IMR-90 (cell line): Measurements from ENCODE around the gene RAB5B. TPM values are rescaled to one million over a fixed set of nuclear protein-coding genes. Genes with fewer than 3 reads are reported as not detected.
A peak's percentile ranks its signal among the peaks of the same experiment; 100 is the strongest.

ENCODE experiments used
- ATAC-seq: fragments of 200-7000 bp; cut with Tn5 transposase; 2 replicates; pipeline ENCODE4 v1.9.1; 2020; ENCODE audit warnings: low read depth, mild to moderate bottlenecking, moderate library complexity
- BruUV-seq: library from RNA; stranded (reverse); fragments of 400-500 nt; replicated peaks from 2 replicates; lab custom pipeline; 2021; lab: Mats Ljungman, UMichigan
- CTCF ChIA-PET: fragments of 300-600 bp; formaldehyde crosslinking; extraction: SDS; loops from one replicate; lab custom pipeline; 2021; ENCODE audit warnings: antibody characterized with exemption; lab: Yijun Ruan, JAX
- POLR2A ChIA-PET: fragments of 300-600 bp; sonication (Branson Sonifier 250); formaldehyde crosslinking; loops from one replicate; lab custom pipeline; 2022; ENCODE audit warnings: antibody characterized with exemption; ENCODE audit not compliant: unreplicated experiment; lab: Charles Lee
- DNase-seq: peaks from one replicate; pipeline ENCODE4 v3.0.0; 2013
- H2AFZ ChIP-seq: replicated peaks from 2 replicates; pipeline ENCODE3; 2013; ENCODE audit warnings: low read length, mild to moderate bottlenecking; ENCODE audit not compliant: poor library complexity
- H2AK5ac ChIP-seq: 2 replicates; pipeline ENCODE4 v1.6.1; 2013; ENCODE audit warnings: low read depth, low read length, inconsistent platforms
- H2AK9ac ChIP-seq: replicated peaks from 2 replicates; pipeline ENCODE3; 2013; ENCODE audit warnings: mild to moderate bottlenecking, low read depth, low read length, moderate library complexity; ENCODE audit not compliant: poor library complexity
- H2BK120ac ChIP-seq: 2 replicates; pipeline ENCODE4 v1.6.1; 2013; ENCODE audit warnings: low read depth, low read length, inconsistent platforms
- H2BK15ac ChIP-seq: 3 replicates; pipeline ENCODE4 v1.6.1; 2013; ENCODE audit warnings: low read depth, low read length, inconsistent platforms
- H2BK20ac ChIP-seq: 2 replicates; pipeline ENCODE4 v1.6.1; 2013; ENCODE audit warnings: low read depth, mild to moderate bottlenecking, inconsistent platforms, low read length, moderate library complexity
- H2BK5ac ChIP-seq: 2 replicates; pipeline ENCODE4 v1.6.1; 2013; ENCODE audit warnings: mild to moderate bottlenecking, low read depth, low read length, inconsistent platforms; ENCODE audit not compliant: poor library complexity, severe bottlenecking
- H3K14ac ChIP-seq: replicated peaks from 2 replicates; pipeline ENCODE4 v1.6.1; 2013; ENCODE audit warnings: low read depth, low read length, inconsistent platforms
- H3K18ac ChIP-seq: 2 replicates; pipeline ENCODE4 v1.6.1; 2013; ENCODE audit warnings: low read depth, low read length, control low read depth
- H3K23ac ChIP-seq: 2 replicates; pipeline ENCODE4 v1.6.1; 2013; ENCODE audit warnings: low read depth, low read length, inconsistent platforms
- H3K27ac ChIP-seq: 2 replicates; pipeline ENCODE4 v1.5.1; 2013; ENCODE audit warnings: mild to moderate bottlenecking, control low read depth, low read length; ENCODE audit not compliant: insufficient read depth
- H3K27me3 ChIP-seq: 2 replicates; pipeline ENCODE4 v1.6.1; 2013; ENCODE audit warnings: low read length; ENCODE audit not compliant: control insufficient read depth, insufficient read depth
- H3K36me3 ChIP-seq: 2 replicates; pipeline ENCODE4 v1.6.1; 2013; ENCODE audit warnings: low read length, mixed read lengths; ENCODE audit not compliant: control insufficient read depth, insufficient read depth
- H3K4ac ChIP-seq: 2 replicates; pipeline ENCODE4 v1.6.1; 2013; ENCODE audit warnings: low read depth, low read length, inconsistent platforms
- H3K4me1 ChIP-seq: 2 replicates; pipeline ENCODE4 v1.6.1; 2013; ENCODE audit warnings: low read length, mixed read lengths; ENCODE audit not compliant: control insufficient read depth, insufficient read depth
- H3K4me2 ChIP-seq: 2 replicates; pipeline ENCODE4 v1.6.1; 2013; ENCODE audit warnings: low read depth, mild to moderate bottlenecking, control low read depth, low read length, moderate library complexity
- H3K4me3 ChIP-seq: 2 replicates; pipeline ENCODE4 v1.5.1; 2013; ENCODE audit warnings: low read depth, mild to moderate bottlenecking, control low read depth, low read length, moderate library complexity; ENCODE audit not compliant: insufficient read depth
- H3K56ac ChIP-seq: 2 replicates; pipeline ENCODE4 v1.6.1; 2013; ENCODE audit warnings: low read length, inconsistent platforms; ENCODE audit not compliant: insufficient read depth; ENCODE audit errors: extremely low read depth
- H3K79me1 ChIP-seq, 2 experiments: 2 replicates each; pipeline ENCODE4 v1.6.1; 2013; ENCODE audit warnings: low read length in 2 of 2, inconsistent platforms in 1 of 2, low read depth in 1 of 2
- H3K9ac ChIP-seq: 2 replicates; pipeline ENCODE4 v1.6.1; 2013; ENCODE audit warnings: low read depth, low read length, control low read depth
- H3K9me1 ChIP-seq: 2 replicates; pipeline ENCODE4 v1.6.1; 2013; ENCODE audit warnings: low read length, inconsistent platforms; ENCODE audit not compliant: insufficient read depth
- H3K9me3 ChIP-seq: 2 replicates; pipeline ENCODE4 v1.6.1; 2013; ENCODE audit warnings: low read length; ENCODE audit not compliant: control insufficient read depth, insufficient read depth
- H4K20me1 ChIP-seq: 2 replicates; pipeline ENCODE4 v1.6.1; 2013; ENCODE audit warnings: low read length, inconsistent platforms; ENCODE audit not compliant: insufficient read depth
- H4K5ac ChIP-seq: 2 replicates; pipeline ENCODE4 v1.6.1; 2013; ENCODE audit warnings: mild to moderate bottlenecking, low read depth, low read length, control low read depth
- H4K8ac ChIP-seq, 2 experiments: 2 replicates each; pipeline ENCODE4 v1.6.1; 2013; ENCODE audit warnings: low read depth in 2 of 2, low read length in 2 of 2, control low read depth in 1 of 2, inconsistent platforms in 1 of 2
- H4K91ac ChIP-seq: 2 replicates; pipeline ENCODE4 v1.6.1; 2013; ENCODE audit warnings: low read depth, low read length, inconsistent platforms; ENCODE audit not compliant: insufficient read depth
- BHLHE40 ChIP-seq: fragments of 150-350 bp; IDR thresholded peaks from 2 replicates; pipeline ENCODE4 v1.6.1; 2016; ENCODE audit warnings: mild to moderate bottlenecking, low read depth, low read length
- CEBPB ChIP-seq: IDR thresholded peaks from 2 replicates; pipeline ENCODE4 v1.6.1; 2012; ENCODE audit warnings: low read depth, low read length, improper control_type of control experiment
- CHD1 ChIP-seq: IDR thresholded peaks from 2 replicates; pipeline ENCODE4 v1.6.1; 2012; ENCODE audit warnings: low read depth, low read length, improper control_type of control experiment
- CTCF ChIP-seq: conservative IDR thresholded peaks from 2 replicates; pipeline ENCODE4 v1.5.1; 2012; ENCODE audit warnings: mild to moderate bottlenecking, low read depth, low read length, improper control_type of control experiment
- ELK1 ChIP-seq: fragments of 150-350 bp; IDR thresholded peaks from 2 replicates; pipeline ENCODE4 v1.6.1; 2016; ENCODE audit warnings: low read depth, mild to moderate bottlenecking, low read length, moderate library complexity, borderline replicate concordance
- FOS ChIP-seq: fragments of 150-350 bp; IDR thresholded peaks from 2 replicates; pipeline ENCODE4 v1.6.1; 2016; ENCODE audit warnings: low read depth, low read length
- MAFK ChIP-seq: IDR thresholded peaks from 2 replicates; pipeline ENCODE4 v1.6.1; 2012; ENCODE audit warnings: low read depth, low read length, improper control_type of control experiment
- MAZ ChIP-seq: IDR thresholded peaks from 2 replicates; pipeline ENCODE4 v1.6.1; 2012; ENCODE audit warnings: low read depth, mild to moderate bottlenecking, low read length, improper control_type of control experiment, moderate library complexity, borderline replicate concordance
- NFE2L2 ChIP-seq: fragments of 150-350 bp; IDR thresholded peaks from 2 replicates; pipeline ENCODE4 v1.6.1; 2016; ENCODE audit warnings: low read depth, mild to moderate bottlenecking, low read length
- POLR2A ChIP-seq: IDR thresholded peaks from 2 replicates; pipeline ENCODE4 v1.6.1; 2012; ENCODE audit warnings: mild to moderate bottlenecking, low read depth, low read length
- RAD21 ChIP-seq: IDR thresholded peaks from 2 replicates; pipeline ENCODE4 v1.6.1; 2012; ENCODE audit warnings: low read length, improper control_type of control experiment
- RCOR1 ChIP-seq: IDR thresholded peaks from 2 replicates; pipeline ENCODE4 v1.6.1; 2012; ENCODE audit warnings: mild to moderate bottlenecking, low read length, improper control_type of control experiment; ENCODE audit not compliant: insufficient replicate concordance
- RFX5 ChIP-seq: IDR thresholded peaks from 2 replicates; pipeline ENCODE4 v1.8.0; 2012; ENCODE audit warnings: low read depth, mild to moderate bottlenecking, low read length, moderate library complexity
- SMC3 ChIP-seq: fragments of 150-350 bp; IDR thresholded peaks from 2 replicates; pipeline ENCODE4 v1.6.1; 2016; ENCODE audit warnings: low read depth, mild to moderate bottlenecking, antibody characterized with exemption, low read length, moderate library complexity
- WGBS, 2 experiments: methylation state at CpG; one replicate each; pipeline versions ENCODE4 v1.1.5 to v1.1.7; 2013; ENCODE audit warnings: missing lambda C conversion rate in 2 of 2; ENCODE audit not compliant: insufficient read length in 1 of 2; ENCODE audit errors: extremely low coverage in 2 of 2; 5-methylcytosine and 5-hydroxymethylcytosine counted together
- dilution Hi-C: fragments of 300-500 bp; cut with HindIII; formaldehyde crosslinking; loops from one replicate; pipeline ENCODE4 v1.14.3; 2018; ENCODE audit warnings: low sequenced_read_pairs; ENCODE audit not compliant: unreplicated experiment
- in situ Hi-C: fragments of 300-500 bp; cut with MboI; formaldehyde crosslinking; loops from 3 replicates; pipeline ENCODE4 v1.14.3; 2019; ENCODE audit warnings: low sequenced_read_pairs, inconsistent platforms, mixed read lengths
- intact Hi-C: fragments of 100-400 bp; cut with micrococcal nuclease; formaldehyde crosslinking; loops from 2 replicates; pipeline ENCODE4 v1.10.0; 2022
- polyA plus RNA-seq, 3 experiments: library from polyadenylated mRNA; depleted of rRNA; stranded (reverse); fragments of >200 nt; gene quantifications; 2 replicates each; pipeline ENCODE4 v1.2.3, GENCODE V29; 2012; ENCODE audit warnings: low replicate concordance in 1 of 3
- total RNA-seq: library from RNA; depleted of rRNA; stranded (reverse); fragments of >200 nt; gene quantifications from 2 replicates; pipeline ENCODE4 v1.2.3, GENCODE V29; 2012

Gene RAB5B
- total and polyA plus RNA-seq, 2 of the 4 experiments (the other 2 are of a cell fraction): 56.5 to 99.2 TPM

GRCh38 chr12:55933169-55933798 lies 40.6 kb upstream of the RAB5B start:
- Histone ChIP-seq H3K9me1 (peaks cover 16% of the 10 kb centered on the region), H3K56ac (peak overlapping the region; percentile 22; the same call in 1 of the 2 replicates), H3K4me2 (peak overlapping the region; percentile 75), H3K9me3 (no peaks in the 10 kb centered on the region), H3K27ac (peak overlapping the region; percentile 35), H4K91ac (peak overlapping the region; percentile 70; the same call in 1 of the 2 replicates), H4K8ac (peak overlapping the region; percentile 6 to 85), H3K4me3 (peak overlapping the region; percentile 11; the same call in 1 of the 2 replicates), H2AK9ac (peak overlapping the region; percentile 94), H3K9ac (peak overlapping the region; percentile 27; the same call in 1 of the 2 replicates), H3K23ac (peak overlapping the region; percentile 70), H2BK120ac (peak overlapping the region; percentile 59; the same call in 1 of the 2 replicates), H4K5ac (peak overlapping the region; percentile 56), H3K36me3 (peaks cover 5% of the 10 kb centered on the region), H4K20me1 (no peaks in the 10 kb centered on the region), H3K79me1 (peaks cover 31 to 81% of the 10 kb centered on the region in 2 experiments), H2AK5ac (peak overlapping the region; percentile 71), H2BK15ac (peak overlapping the region; percentile 19; the same call in 1 of the 3 replicates), H3K14ac (peak overlapping the region; percentile 89), H3K27me3 (no peaks in the 10 kb centered on the region), H2BK5ac (peak overlapping the region; percentile 66), H3K4me1 (peaks cover 15% of the 10 kb centered on the region), H3K4ac (peak overlapping the region; percentile 91), H2BK20ac (peak overlapping the region; percentile 94), H3K18ac (peak overlapping the region; percentile 40), H2AFZ (peak overlapping the region; percentile 63)
- dilution Hi-C loops (no loop called here), in situ Hi-C loops (no loop called here), intact Hi-C loops (loop anchor here (5.0 kb wide), 2 partner anchors 116 to 191 kb away; partner anchors contain the start of genes GDF11, ORMDL2 and SARNP)
- no TSS peak for BruUV-seq
- CTCF ChIA-PET: interaction anchor here (0.6 to 1.1 kb wide), 2 partner anchors 9 to 76 kb away, joined by 3 read pairs; no protein-coding TSS in a partner anchor
- WGBS, 2 experiments: no CpG with 5 or more reads among the region's 7 CpGs
- POLR2A ChIA-PET: interaction anchor here (0.6 kb wide), 1 partner anchor 115 kb away, joined by 3 read pairs; no protein-coding TSS in a partner anchor
- ATAC-seq (no peak; the same call in 1 of the 2 replicates), DNase-seq (no peak)
- TF ChIP-seq FOS: no peak
- TF ChIP-seq RAD21: no peak
- TF ChIP-seq BHLHE40: no peak
- TF ChIP-seq MAZ: no peak
- TF ChIP-seq CTCF: no peak
- no peak for TF ChIP-seq POLR2A
- no peak for TF ChIP-seq CEBPB
- TF ChIP-seq ELK1: no peak
- TF ChIP-seq RCOR1: no peak
- no peak for TF ChIP-seq MAFK
- no peak for TF ChIP-seq SMC3
- no peak for TF ChIP-seq NFE2L2
- TF ChIP-seq CHD1: no peak
- no peak for TF ChIP-seq RFX5
